Measurements from ENCODE around the gene ARHGEF7. TPM values are rescaled to one million over a fixed set of nuclear protein-coding genes. Genes with fewer than 3 reads are reported as not detected.

The ARHGEF7 gene
- total RNA-seq, 1 experiment from 2014 or later = 29.1 TPM

- DNase-seq (ENCODE audit: low read depth, low spot score) = peak; percentile 64
- in situ Hi-C loops (cut with HindIII; ENCODE audit: low pct_unique_long_range_greater_than_20kb, low sequenced_read_pairs) = no loop called here
Observed at GRCh38 chr13:111202745-111203144, 87.6 kb downstream of the ARHGEF7 start.

GRCh38 chr13:111203736-111204389 is 88.8 kb downstream of the ARHGEF7 start:
- DNase-seq (ENCODE audit: low read depth, low spot score) = no peak
- in situ Hi-C loops (cut with HindIII; ENCODE audit: low pct_unique_long_range_greater_than_20kb, low sequenced_read_pairs) = no loop called here

DNA sequence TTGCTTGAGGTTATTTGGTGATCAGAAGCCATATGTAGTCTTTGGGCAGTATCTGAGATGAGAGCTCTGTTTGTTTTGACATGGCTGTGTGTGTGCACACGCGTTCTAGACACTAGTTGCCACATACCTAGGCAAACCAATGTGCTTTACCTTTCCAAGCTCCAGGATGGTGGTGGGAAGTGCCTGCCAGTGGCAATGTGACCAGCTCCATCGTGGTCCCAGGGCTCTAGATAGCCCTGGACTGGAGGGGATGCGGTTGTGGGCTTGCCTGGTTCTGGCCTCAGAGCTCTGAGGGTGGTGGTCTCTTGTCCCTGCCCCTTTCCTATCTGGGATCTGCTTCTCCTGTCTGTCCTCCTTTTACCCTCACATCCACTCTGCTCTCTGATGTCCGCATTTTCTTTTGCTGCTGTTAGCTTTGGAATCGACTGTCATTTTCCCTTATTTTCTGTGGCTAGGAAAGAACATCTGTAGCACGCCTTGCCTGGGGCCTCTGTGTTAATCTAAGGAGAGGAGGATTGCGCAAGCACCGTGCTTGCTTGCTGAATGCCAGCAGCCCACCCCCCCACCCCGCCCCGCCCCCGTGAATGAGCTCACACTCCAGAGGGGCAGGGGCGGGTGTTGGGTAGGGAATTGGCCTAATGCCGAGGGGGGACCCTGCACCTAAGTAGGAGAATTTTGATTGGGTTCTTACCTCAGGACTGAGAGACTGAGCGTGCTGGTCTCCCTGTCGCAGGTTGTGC is 89.5 kb downstream of the ARHGEF7 start:
- in situ Hi-C loops (cut with HindIII; ENCODE audit: low pct_unique_long_range_greater_than_20kb, low sequenced_read_pairs) = no loop called here
- DNase-seq (ENCODE audit: low read depth, low spot score) = no peak

DNA sequence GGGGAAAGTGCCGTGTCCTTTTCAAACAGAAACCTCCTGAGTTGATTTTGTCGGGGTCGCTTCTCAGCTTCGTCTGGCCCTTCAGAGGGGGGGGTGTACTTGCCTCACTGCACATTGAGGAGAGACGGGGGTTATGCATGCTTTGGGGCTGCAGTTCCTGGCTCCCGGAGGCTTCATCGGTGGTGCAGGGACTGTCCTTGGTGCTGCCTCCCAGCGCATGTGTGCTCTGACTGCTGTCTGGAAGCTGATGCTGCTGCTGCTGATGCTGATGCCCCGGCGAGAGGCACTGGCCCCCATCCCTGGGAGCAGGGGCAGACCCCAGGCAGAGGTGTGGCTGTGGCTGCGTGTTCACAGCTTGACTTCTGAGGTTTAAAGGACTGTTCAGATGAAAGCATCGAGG is 91.0 kb downstream of the ARHGEF7 start:
- in situ Hi-C loops (cut with HindIII; ENCODE audit: low pct_unique_long_range_greater_than_20kb, low sequenced_read_pairs) = no loop called here

DNA sequence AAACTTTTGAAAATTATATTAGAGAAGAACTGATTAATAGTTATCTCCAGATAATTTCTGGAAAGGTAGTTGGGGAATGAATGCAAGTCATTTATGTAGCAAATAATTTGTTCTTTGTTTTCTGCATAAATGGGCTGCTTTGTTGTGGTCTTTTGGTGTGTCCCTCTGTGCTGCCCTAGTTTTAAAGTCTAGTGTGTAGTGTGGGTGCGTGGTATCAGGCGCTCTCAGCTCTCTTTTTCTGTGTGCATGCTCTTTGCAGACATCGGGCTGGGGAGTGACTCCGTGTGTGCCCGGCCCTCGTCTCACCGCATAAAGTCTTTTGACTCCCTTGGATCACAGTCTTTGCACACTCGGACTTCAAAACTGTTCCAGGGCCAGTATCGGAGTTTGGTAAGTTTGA is 94.5 kb downstream of the ARHGEF7 start:
- in situ Hi-C loops (cut with HindIII; ENCODE audit: low pct_unique_long_range_greater_than_20kb, low sequenced_read_pairs) = no loop called here
- DNase-seq (ENCODE audit: low read depth, low spot score) = peak; percentile 92

More for the DNA sequence above, 91.0 kb downstream of the ARHGEF7 start:
- no peak for DNase-seq (ENCODE audit: low read depth, low spot score)

- no peak for DNase-seq (ENCODE audit: low read depth, low spot score)
- in situ Hi-C loops (cut with HindIII; ENCODE audit: low pct_unique_long_range_greater_than_20kb, low sequenced_read_pairs) = no loop called here
Observed at GRCh38 chr13:111210091-111210490, 95.0 kb downstream of the ARHGEF7 start.

- in situ Hi-C loops (cut with HindIII; ENCODE audit: low pct_unique_long_range_greater_than_20kb, low sequenced_read_pairs) = no loop called here
Observed at GRCh38 chr13:111210544-111211469, 95.7 kb downstream of the ARHGEF7 start.

GRCh38 chr13:111211789-111212516 is 96.8 kb downstream of the ARHGEF7 start:
- in situ Hi-C loops (cut with HindIII; ENCODE audit: low pct_unique_long_range_greater_than_20kb, low sequenced_read_pairs) = no loop called here
- DNase-seq (ENCODE audit: low read depth, low spot score) = no peak

More at GRCh38 chr13:111210544-111211469, 95.7 kb downstream of the ARHGEF7 start:
- DNase-seq (ENCODE audit: low read depth, low spot score) = peak; percentile 52

GRCh38 chr13:111212517-111212873 is 97.4 kb downstream of the ARHGEF7 start:
- in situ Hi-C loops (cut with HindIII; ENCODE audit: low pct_unique_long_range_greater_than_20kb, low sequenced_read_pairs) = no loop called here
- DNase-seq (ENCODE audit: low read depth, low spot score) = no peak

DNA sequence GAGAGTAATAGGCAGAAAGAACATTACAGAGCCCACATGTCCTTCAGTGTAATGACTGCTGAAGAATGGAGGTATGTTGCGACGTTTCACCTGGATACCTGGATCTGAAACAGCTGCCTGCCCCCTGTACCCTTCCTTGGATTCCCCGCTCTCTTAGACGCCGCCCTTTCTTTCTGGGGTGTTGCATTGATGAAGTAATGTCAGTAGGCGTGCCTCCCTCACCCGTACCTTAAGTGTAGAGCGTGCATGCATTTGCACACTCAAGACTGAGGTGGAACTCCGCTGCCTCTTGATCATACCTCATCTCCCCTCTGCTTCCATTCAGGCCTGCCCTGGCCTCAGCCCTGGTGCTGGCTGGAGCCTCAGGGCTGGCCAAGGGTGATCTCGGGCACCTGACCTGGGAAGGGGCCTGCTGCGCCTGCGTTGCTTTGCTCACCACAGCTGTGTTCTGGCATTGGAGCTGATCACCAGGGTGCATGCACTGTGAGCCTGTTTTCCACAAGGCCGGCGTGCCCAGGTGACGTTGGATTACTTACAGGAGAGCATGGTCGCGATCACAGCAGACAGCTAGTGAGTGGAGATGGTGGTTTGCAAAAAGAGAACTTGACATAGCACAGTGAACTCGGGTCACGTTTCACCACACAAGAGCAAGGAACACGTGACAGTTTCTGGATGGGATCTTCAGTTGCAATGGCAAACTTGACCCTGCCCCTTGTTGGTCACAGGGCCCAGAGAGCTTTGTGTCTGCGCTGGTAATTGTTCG is 99.0 kb downstream of the ARHGEF7 start:
- in situ Hi-C loops (cut with HindIII; ENCODE audit: low pct_unique_long_range_greater_than_20kb, low sequenced_read_pairs) = no loop called here

DNA sequence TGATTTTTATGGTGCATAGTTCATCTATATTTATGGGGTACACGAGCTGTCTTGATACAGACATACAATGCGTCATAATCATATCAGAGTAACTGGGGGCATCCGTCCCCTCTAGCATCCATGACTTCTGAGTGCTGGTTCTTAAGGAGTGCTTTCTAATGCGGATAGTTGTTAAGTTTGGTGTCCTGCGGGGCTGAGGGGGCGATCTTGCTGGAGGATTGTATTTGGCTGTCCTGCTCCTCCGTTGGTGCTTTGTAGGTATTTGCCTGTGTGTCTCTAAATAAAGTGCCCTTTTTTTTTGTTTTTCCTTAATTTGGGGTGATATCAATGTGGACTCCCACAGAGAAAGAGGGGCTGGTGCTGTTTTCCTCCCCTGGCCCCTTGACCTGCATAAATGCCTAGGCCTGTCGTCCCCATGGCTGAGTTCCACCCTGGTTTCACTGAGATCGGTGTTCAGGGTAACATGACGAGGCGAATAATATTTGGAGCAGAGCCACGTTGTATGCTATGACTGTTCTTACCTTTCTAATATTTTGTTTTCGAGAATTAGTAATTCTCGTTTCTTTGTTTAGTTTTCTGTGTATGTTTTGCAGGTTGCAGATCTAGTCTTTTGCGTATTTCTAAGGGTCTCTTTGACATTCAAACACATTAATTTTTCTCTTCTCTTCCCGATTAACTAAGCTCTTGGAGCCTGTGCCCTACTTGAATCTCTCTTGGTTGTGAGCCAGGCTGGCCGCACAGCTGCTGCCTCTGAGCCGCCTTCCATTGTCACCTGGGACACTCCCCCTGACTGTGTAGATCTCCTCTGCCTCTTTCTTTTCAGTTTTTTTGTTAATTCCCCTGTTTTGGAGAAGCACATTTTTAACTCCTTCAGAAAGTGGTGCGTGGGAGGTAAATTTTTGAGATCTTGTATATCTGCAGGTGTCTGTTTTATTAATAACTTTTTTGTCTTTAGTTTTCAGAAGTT is 100.3 kb downstream of the ARHGEF7 start:
- in situ Hi-C loops (cut with HindIII; ENCODE audit: low pct_unique_long_range_greater_than_20kb, low sequenced_read_pairs) = no loop called here
- DNase-seq (ENCODE audit: low read depth, low spot score) = no peak

More for the DNA sequence above, 99.0 kb downstream of the ARHGEF7 start:
- DNase-seq (ENCODE audit: low read depth, low spot score) = no peak

GRCh38 chr13:111216166-111216960 is 101.3 kb downstream of the ARHGEF7 start:
- DNase-seq (ENCODE audit: low read depth, low spot score) = peak; percentile 53
- in situ Hi-C loops (cut with HindIII; ENCODE audit: low pct_unique_long_range_greater_than_20kb, low sequenced_read_pairs) = no loop called here

GRCh38 chr13:111217641-111218040 is 102.5 kb downstream of the ARHGEF7 start:
- in situ Hi-C loops (cut with HindIII; ENCODE audit: low pct_unique_long_range_greater_than_20kb, low sequenced_read_pairs) = no loop called here
- no peak for DNase-seq (ENCODE audit: low read depth, low spot score)

GRCh38 chr13:111219280-111219679 is 104.2 kb downstream of the ARHGEF7 start:
- no peak for DNase-seq (ENCODE audit: low read depth, low spot score)
- in situ Hi-C loops (cut with HindIII; ENCODE audit: low pct_unique_long_range_greater_than_20kb, low sequenced_read_pairs) = no loop called here

DNA sequence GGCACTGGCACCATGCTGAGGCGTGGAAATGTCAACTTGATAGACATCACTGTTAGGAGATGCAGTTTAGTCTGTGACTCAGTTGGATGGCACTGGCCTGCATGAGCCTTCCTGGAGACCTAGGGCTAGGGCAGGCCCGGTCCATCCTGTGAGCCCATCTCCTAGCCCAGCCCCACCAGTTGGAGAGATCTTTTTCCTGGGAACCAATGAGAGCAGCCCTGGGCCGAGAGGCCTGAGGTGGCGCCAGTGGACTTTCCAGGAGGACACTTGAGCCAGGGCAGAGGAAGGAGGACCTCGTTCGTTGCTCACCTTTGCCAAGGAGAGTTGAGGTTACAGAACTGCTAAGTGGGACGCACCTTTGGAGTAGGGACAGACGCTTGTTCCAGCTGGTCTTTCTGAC is 104.8 kb downstream of the ARHGEF7 start:
- DNase-seq (ENCODE audit: low read depth, low spot score) = no peak
- in situ Hi-C loops (cut with HindIII; ENCODE audit: low pct_unique_long_range_greater_than_20kb, low sequenced_read_pairs) = no loop called here

Data from SK-MEL-5 (cell line).